Lung (tissue), 12 donors: Measurements from ENCODE around the gene NCAPG2. TPM values are rescaled to one million over a fixed set of nuclear protein-coding genes. Genes with fewer than 3 reads are reported as not detected.
A peak's percentile ranks its signal among the peaks of the same experiment; 100 is the strongest.

Experiments used
- ATAC-seq: fragments of 200-7000 bp; cut with Tn5 transposase; one replicate; pipeline ENCODE4 v1.9.1; 2020; ENCODE audit warnings: moderate number of reproducible peaks; ENCODE audit not compliant: insufficient read depth, low FRiP score
- DNase-seq, 3 donors: peaks; one replicate each; pipeline ENCODE4 v3.0.0-alpha.2; 2013 to 2017
- H3K27ac ChIP-seq, 2 donors: one replicate each; pipeline ENCODE4 v1.5.1; 2013; ENCODE audit warnings: mild to moderate bottlenecking in 2 of 2, moderate library complexity in 2 of 2, control low read depth in 1 of 2, inconsistent platforms in 1 of 2, low read depth in 1 of 2, low read length in 1 of 2
- H3K27me3 ChIP-seq, 3 donors: one replicate each; pipeline ENCODE4 v1.5.1; 2013; ENCODE audit warnings: low read length in 2 of 3; ENCODE audit not compliant: control insufficient read depth in 3 of 3, insufficient read depth in 3 of 3
- H3K36me3 ChIP-seq, 4 donors: one replicate each; pipeline ENCODE4 v1.5.1; 2013; ENCODE audit warnings: low read length in 4 of 4, mild to moderate bottlenecking in 1 of 4, moderate library complexity in 1 of 4; ENCODE audit not compliant: control insufficient read depth in 4 of 4, insufficient read depth in 4 of 4
- H3K4me1 ChIP-seq, 5 donors: one replicate each; pipeline ENCODE4 v1.5.1; 2013; ENCODE audit warnings: low read length in 5 of 5, mild to moderate bottlenecking in 2 of 5, moderate library complexity in 1 of 5; ENCODE audit not compliant: control insufficient read depth in 5 of 5, insufficient read depth in 5 of 5
- H3K4me3 ChIP-seq: one replicate; pipeline ENCODE4 v1.5.1; 2013; ENCODE audit warnings: mild to moderate bottlenecking, control low read depth, moderate library complexity
- H3K9ac ChIP-seq, 2 donors: one replicate each; pipeline ENCODE4 v1.5.1; 2013; ENCODE audit warnings: low read length in 2 of 2, control low read depth in 1 of 2; ENCODE audit not compliant: insufficient read depth in 1 of 2
- H3K9me3 ChIP-seq, 4 donors: one replicate each; pipeline ENCODE4 v1.5.1; 2013; ENCODE audit warnings: low read length in 3 of 4, mild to moderate bottlenecking in 1 of 4, moderate library complexity in 1 of 4; ENCODE audit not compliant: control insufficient read depth in 4 of 4, insufficient read depth in 3 of 4
- CTCF ChIP-seq: IDR thresholded peaks from 2 replicates; pipeline ENCODE4 v1.5.1; 2012; ENCODE audit warnings: mild to moderate bottlenecking; ENCODE audit errors: control extremely low read depth, extremely low read depth
- WGBS, 2 donors: extraction: QIAGEN DNeasy Blood & Tissue Kit; methylation state at CpG; one replicate each; pipeline ENCODE4 v1.1.7; 2013; 5-methylcytosine and 5-hydroxymethylcytosine counted together
- polyA plus RNA-seq, 2 donors: library from polyadenylated mRNA; stranded (reverse); fragments of 200-250 nt; gene quantifications; one replicate each; pipeline ENCODE4 v1.2.1, GENCODE V29; 2013
- total RNA-seq, 2 donors: library from RNA; depleted of rRNA in 1 of 2; stranded (reverse); fragments of >200 nt in 1 of 2; gene quantifications; one replicate each; pipeline ENCODE4 v1.2.1, GENCODE V29; 2014 to 2021
- donor health status: control.
- donor health status: control.
- donor health status: Bipolar disorder and iron deficiency.
- donor health status: healthy.
- donor health status: DM: yes; HTN: yes; CAD: no.

NCAPG2 gene
- total and polyA plus RNA-seq, 4 donors, result 2.1 to 13.5 (median 6.9) TPM

GRCh38 chr7:158623241-158623640 is 81.4 kb downstream of the NCAPG2 start:
- 82% methylated on average over 13 of the region's 13 CpGs for WGBS, 2 donors
- no peak for ATAC-seq

GRCh38 chr7:158620839-158621441 is 83.7 kb downstream of the NCAPG2 start:
- 72 to 93% methylated on average over 6 of the region's 6 CpGs for WGBS, 2 donors
- Histone ChIP-seq H3K9ac (no peak overlapping the region), H3K27ac (no peak overlapping the region), H3K4me3 (no peak overlapping the region), H3K27me3 (no peaks in the 10 kb centered on the region), H3K36me3 (peaks cover 0 to 2% (median 0%) of the 10 kb centered on the region in 4 donors), H3K4me1 (no peaks in the 10 kb centered on the region), H3K9me3 (no peaks in the 10 kb centered on the region)
- no peak for TF ChIP-seq CTCF
- peak in 1 of 3 donors; percentile 8 for DNase-seq
- ATAC-seq, result no peak

More at GRCh38 chr7:158623241-158623640, 81.4 kb downstream of the NCAPG2 start:
- no peak for TF ChIP-seq CTCF
- no peaks in the 10 kb centered on the region for H3K9me3 ChIP-seq
- no peaks in the 10 kb centered on the region for H3K27me3 ChIP-seq
- no peak overlapping the region for H3K27ac ChIP-seq
- no peak for DNase-seq
- no peaks in the 10 kb centered on the region for H3K4me1 ChIP-seq
- no peak overlapping the region for H3K4me3 ChIP-seq
- H3K36me3 ChIP-seq, result peaks cover 0 to 3% (median under 1%) of the 10 kb centered on the region in 4 donors
- no peak overlapping the region for H3K9ac ChIP-seq

- no peaks in the 10 kb centered on the region for H3K9me3 ChIP-seq
- 95 to 97% methylated on average over 5 of the region's 5 CpGs for WGBS, 2 donors
- ATAC-seq (no peak), DNase-seq (no peak)
- no peak for TF ChIP-seq CTCF
- H3K4me1 ChIP-seq, result no peaks in the 10 kb centered on the region
- peaks cover 0 to 2% (median 0%) of the 10 kb centered on the region in 4 donors for H3K36me3 ChIP-seq
- H3K27me3 ChIP-seq, result no peaks in the 10 kb centered on the region
- no peak overlapping the region for H3K4me3 ChIP-seq
- no peak overlapping the region for H3K27ac ChIP-seq
- H3K9ac ChIP-seq, result no peak overlapping the region
Observed at GRCh38 chr7:158620418-158620817, 84.2 kb downstream of the NCAPG2 start.

- ATAC-seq (no peak), DNase-seq (no peak)
- TF ChIP-seq CTCF, result no peak
- peaks cover 0 to 2% (median 0%) of the 10 kb centered on the region in 4 donors for H3K36me3 ChIP-seq
- H3K4me3 ChIP-seq, result no peak overlapping the region
- WGBS, 2 donors, result 97 to 99% methylated on average over 4 of the region's 4 CpGs
- H3K9me3 ChIP-seq, result no peaks in the 10 kb centered on the region
- H3K4me1 ChIP-seq, result no peaks in the 10 kb centered on the region
- no peak overlapping the region for H3K9ac ChIP-seq
- no peak overlapping the region for H3K27ac ChIP-seq
- H3K27me3 ChIP-seq, result no peaks in the 10 kb centered on the region
Observed at GRCh38 chr7:158618745-158619140, 85.9 kb downstream of the NCAPG2 start.
